ENCODE measurements around the gene CCM2L.

Gene CCM2L

GRCh38 chr20:31990641-31991338 lies 19.4 kb upstream of the CCM2L start:
- no peak for DNase-seq (ENCODE audit: low read depth)
- no peak overlapping the region for H3K4me3 ChIP-seq (ENCODE audit: low read depth, low read length)
- no peak for TF ChIP-seq CTCF (IDR thresholded peaks at IDR 0.05; ENCODE audit: control insufficient read depth, extremely low read depth, insufficient read depth)

GRCh38 chr20:31991339-31991705 lies 18.9 kb upstream of the CCM2L start:
- H3K4me3 ChIP-seq (ENCODE audit: low read depth, low read length), result no peak overlapping the region
- no peak for TF ChIP-seq CTCF (IDR thresholded peaks at IDR 0.05; ENCODE audit: control insufficient read depth, extremely low read depth, insufficient read depth)
- DNase-seq (ENCODE audit: low read depth), result no peak

- DNase-seq (ENCODE audit: low read depth), result no peak
- no peak for TF ChIP-seq CTCF (IDR thresholded peaks at IDR 0.05; ENCODE audit: control insufficient read depth, extremely low read depth, insufficient read depth)
- H3K4me3 ChIP-seq (ENCODE audit: low read depth, low read length), result no peak overlapping the region
Measured at GRCh38 chr20:31992086-31992485, 18.2 kb upstream of the CCM2L start.

- no peak for DNase-seq (ENCODE audit: low read depth)
- TF ChIP-seq CTCF (IDR thresholded peaks at IDR 0.05; ENCODE audit: control insufficient read depth, extremely low read depth, insufficient read depth), result no peak
- H3K4me3 ChIP-seq (ENCODE audit: low read depth, low read length), result no peak overlapping the region
Measured at GRCh38 chr20:31996996-31997395, 13.2 kb upstream of the CCM2L start.

- no peak overlapping the region for H3K4me3 ChIP-seq (ENCODE audit: low read depth, low read length)
- TF ChIP-seq CTCF (IDR thresholded peaks at IDR 0.05; ENCODE audit: control insufficient read depth, extremely low read depth, insufficient read depth), result no peak
- no peak for DNase-seq (ENCODE audit: low read depth)
Measured at GRCh38 chr20:31998246-31998645, 12.0 kb upstream of the CCM2L start.

GRCh38 chr20:32003325-32003724 lies 6.9 kb upstream of the CCM2L start:
- no peak for TF ChIP-seq CTCF (IDR thresholded peaks at IDR 0.05; ENCODE audit: control insufficient read depth, extremely low read depth, insufficient read depth)
- no peak overlapping the region for H3K4me3 ChIP-seq (ENCODE audit: low read depth, low read length)
- no peak for DNase-seq (ENCODE audit: low read depth)

GRCh38 chr20:32004963-32005362 lies 5.3 kb upstream of the CCM2L start:
- no peak for TF ChIP-seq CTCF (IDR thresholded peaks at IDR 0.05; ENCODE audit: control insufficient read depth, extremely low read depth, insufficient read depth)
- H3K4me3 ChIP-seq (ENCODE audit: low read depth, low read length), result no peak overlapping the region
- no peak for DNase-seq (ENCODE audit: low read depth)
